Left colon (tissue), 2 donors: ENCODE measurements around the gene CCDC117. TPM values are rescaled to one million over a fixed set of nuclear protein-coding genes. Genes with fewer than 3 reads are reported as not detected.
"Not testable (repeated sequence)": the region's sequence is repeated elsewhere in the genome, so short reads cannot be mapped to it uniquely, and the experiment has no call there.

Experiments
- ATAC-seq: fragments of 200-7000 bp; cut with Tn5 transposase; one replicate; pipeline ENCODE4 v1.9.1; 2020; ENCODE audit warnings: mild to moderate bottlenecking, moderate library complexity
- DNase-seq, 2 donors: peaks; one replicate each; pipeline ENCODE4 v3.0.0-alpha.2; 2020
- intact Hi-C, 2 donors: fragments of 100-400 bp; cut with DNase I in 1 of 2; cut with micrococcal nuclease in 1 of 2; formaldehyde crosslinking; loops; one replicate each; pipeline versions ENCODE4 v1.11.2 to v1.14.0; 2022; cut with DNase I, micrococcal nuclease
- total RNA-seq, 2 donors: library from RNA; stranded (reverse); fragmentation: NEBNext Ultra II Directional; extraction: Animal tissue kit (Norgen Biotek cat#: 25700); gene quantifications; one replicate each; pipeline ENCODE4 v1.2.1, GENCODE V29; 2021
- donor health status: DM: no; HTN: no; CAD: no.
- donor health status: DM: yes; HTN: yes; CAD: no.

CCDC117 gene
- total RNA-seq, 2 donors from 2014 or later, result 15.2 to 17.0 TPM

DNA sequence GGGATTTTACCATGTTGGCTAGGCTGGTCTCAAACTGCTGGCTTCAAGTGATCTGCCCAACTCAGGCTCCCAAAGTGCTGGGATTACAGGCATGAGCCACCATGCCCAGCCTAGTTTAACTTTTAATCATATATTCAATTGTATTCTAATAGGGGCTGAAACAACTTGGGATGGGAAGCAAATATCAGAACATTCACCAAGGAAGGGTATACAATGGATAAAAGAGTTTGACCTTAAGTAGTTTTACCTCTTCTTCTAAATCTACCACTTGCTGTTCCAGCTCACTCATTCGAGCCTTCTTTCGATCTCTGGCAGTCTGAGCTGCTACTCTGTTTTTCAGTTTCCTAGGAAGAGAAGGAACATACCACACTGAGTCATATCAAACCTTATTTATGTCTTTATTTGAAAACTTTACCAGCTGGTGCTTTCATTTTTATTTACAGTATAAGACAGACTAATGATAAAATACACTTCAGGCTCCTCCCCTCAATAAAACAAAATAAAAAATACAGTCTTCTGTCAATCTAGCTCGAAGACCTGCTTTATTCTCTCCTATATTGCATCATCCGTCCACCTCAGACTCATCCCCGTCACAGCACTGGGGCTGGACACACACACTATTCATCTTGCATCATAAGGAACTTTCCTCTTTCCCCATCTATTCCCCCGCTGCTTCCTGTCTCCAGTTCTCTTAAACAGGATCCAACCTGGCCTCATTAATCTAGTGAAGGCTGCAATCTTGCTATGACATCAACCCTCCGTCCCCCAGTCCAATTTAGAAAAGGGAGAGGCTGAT lies 26.5 kb downstream of the CCDC117 start:
- ATAC-seq (peak; percentile 54), DNase-seq (peak; percentile 50 to 76)
- intact Hi-C loops, result no loop called here

DNA sequence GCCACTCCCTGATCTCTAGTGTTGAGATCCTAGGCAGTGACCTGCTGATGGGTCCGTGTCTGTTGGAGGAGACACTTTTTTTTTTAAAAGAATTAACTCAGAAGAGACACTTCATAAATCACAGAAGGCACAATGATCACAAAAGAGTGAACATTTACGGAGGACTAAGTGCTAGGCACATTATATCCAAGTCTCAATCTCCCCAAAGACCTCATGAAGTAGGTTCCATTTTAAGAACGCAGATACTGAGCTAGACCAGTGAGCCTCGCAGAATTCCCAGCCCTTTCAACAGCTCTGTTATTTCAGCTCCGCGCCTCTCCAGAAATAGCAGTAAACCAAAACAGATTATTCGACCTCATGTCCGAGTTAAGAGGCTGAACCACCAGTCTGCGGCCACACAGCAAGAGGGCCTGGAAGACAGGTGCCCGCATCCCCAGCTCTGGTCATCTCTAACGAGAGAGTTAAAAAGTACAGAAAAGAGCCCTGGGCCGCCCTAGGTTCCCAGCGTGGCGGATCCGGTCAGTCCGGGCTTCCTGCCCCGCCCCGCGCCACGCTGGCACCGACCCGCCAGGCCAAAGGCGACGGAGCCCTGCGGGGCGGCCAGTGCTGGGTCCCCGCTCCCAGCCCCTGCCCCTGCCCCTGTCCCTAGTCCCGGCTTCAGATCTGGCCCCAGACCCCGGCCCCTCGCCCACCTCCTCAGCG lies 27.3 kb downstream of the CCDC117 start:
- ATAC-seq (peak; percentile 72), DNase-seq (peak; percentile 59 to 80)
- intact Hi-C loops, result no loop called here

- peak; percentile 94 to 96 for DNase-seq
- intact Hi-C loops, result no loop called here
These were observed 28.0 kb downstream of the CCDC117 start, which contains the start of gene XBP1 for GRCh38 chr22:28800308-28801041. Gene XBP1 (minus strand): TSS chr22:28800569.

GRCh38 chr22:28801845-28802594 lies 29.5 kb downstream of the CCDC117 start:
- intact Hi-C loops, result no loop called here
- peak; percentile 12 for ATAC-seq
- DNase-seq, result peak in 1 of 2 donors; percentile 68

More at GRCh38 chr22:28800308-28801041, 28.0 kb downstream of the CCDC117 start, which contains the start of gene XBP1:
- peak; percentile 85 for ATAC-seq

GRCh38 chr22:28802595-28803123 lies 30.2 kb downstream of the CCDC117 start:
- no peak for ATAC-seq
- no peak for DNase-seq
- intact Hi-C loops, result no loop called here

GRCh38 chr22:28805426-28805825 lies 32.9 kb downstream of the CCDC117 start:
- intact Hi-C loops, result not testable (repeated sequence)

DNA sequence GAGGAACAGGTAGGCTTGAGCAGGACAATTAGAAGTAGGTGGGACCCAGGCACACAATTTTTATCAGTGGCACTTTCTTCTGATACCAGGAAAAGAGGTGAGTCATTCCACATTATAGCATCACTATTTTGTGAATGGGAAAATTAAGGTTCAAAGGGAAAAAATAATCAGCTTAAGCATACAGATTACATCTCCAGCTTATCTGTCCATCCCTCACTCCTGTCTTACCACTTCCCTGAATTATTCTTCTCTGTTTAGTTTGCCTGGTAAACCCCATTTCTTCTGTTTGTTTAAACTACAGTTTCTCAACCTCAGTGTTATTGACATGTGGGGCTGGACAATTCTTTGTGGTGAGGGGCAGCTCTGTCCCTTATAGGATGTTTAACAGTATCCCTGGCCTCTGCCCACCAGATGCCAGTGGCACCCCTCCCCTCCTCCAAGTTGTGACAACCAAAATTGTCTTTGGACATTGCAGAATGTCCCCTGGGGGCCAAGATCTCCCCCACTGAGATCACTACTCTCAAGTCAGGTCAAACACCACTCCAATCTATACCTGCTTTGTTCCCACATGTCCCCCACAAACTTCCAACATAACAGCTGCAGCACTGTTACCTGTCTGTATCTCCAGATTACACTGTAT lies 36.3 kb downstream of the CCDC117 start:
- DNase-seq, result no peak

More at GRCh38 chr22:28805426-28805825, 32.9 kb downstream of the CCDC117 start:
- DNase-seq, ATAC-seq: not testable (repeated sequence)

GRCh38 chr22:28810821-28811491 lies 38.5 kb downstream of the CCDC117 start:
- DNase-seq, result no peak
- intact Hi-C loops, result no loop called here
- ATAC-seq, result no peak

More for the DNA sequence above, 36.3 kb downstream of the CCDC117 start:
- intact Hi-C loops, result no loop called here
- peak; percentile 47 for ATAC-seq

- DNase-seq, result no peak
- intact Hi-C loops, result no loop called here
- no peak for ATAC-seq
These were observed 40.0 kb downstream of the CCDC117 start for GRCh38 chr22:28812516-28812915.

DNA sequence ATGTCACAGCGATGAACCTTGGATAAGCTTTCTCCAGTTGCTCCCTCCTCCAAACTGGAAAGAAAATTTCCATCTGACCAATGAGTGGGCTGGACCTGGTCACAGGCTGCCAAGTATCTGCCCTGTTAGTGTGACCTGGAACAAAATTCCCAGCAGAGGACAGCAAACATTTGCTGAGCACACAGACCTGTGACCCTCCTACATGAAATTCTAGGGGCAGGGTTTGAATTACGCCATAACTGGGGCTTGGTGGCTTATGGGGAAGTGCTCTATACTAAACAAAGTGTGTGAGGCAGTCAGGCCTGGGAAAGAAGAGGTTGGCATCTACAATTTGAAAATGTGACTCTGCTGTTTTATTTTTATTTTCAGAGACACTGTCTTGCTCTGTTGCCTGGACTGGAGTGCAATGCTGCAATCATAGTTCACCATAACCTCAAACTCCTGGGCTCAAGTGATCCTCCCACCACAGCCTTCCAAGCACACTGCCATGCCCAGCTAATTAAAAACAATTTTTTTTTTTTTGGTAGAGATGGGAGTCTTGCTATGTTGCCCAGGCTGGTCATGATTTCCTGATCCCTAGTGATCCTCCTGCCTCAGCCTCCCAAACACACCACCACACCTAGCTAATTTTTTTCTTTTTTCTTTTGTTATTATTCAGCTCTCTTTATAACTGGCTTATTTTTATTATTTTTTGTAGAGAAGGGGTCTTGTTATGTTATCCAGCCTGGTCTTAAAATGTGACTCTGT lies 41.5 kb downstream of the CCDC117 start:
- DNase-seq (peak in 1 of 2 donors; percentile 75), ATAC-seq (peak; percentile 78)
- intact Hi-C loops, result no loop called here

DNA sequence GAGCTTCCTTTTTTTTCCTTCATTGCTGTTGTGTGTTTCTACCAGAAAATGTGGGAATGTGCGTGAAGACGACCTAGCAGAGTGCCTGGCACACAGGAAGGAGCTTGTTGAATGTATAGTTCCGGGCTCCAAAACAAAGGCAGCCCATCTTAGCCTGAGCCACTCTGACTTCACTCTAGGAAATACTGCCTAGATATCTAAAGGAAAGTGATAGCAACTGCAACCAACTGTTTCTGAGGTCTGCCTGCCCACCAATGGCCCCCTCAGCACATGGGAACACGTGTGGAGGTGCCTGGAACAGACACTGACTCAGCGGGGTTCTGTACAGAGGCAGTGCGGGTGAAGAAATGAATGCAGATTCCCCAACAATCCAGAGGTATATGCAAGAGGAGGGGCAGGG lies 42.6 kb downstream of the CCDC117 start:
- DNase-seq (peak in 1 of 2 donors; percentile 25), ATAC-seq (no peak)
- intact Hi-C loops, result no loop called here

DNA sequence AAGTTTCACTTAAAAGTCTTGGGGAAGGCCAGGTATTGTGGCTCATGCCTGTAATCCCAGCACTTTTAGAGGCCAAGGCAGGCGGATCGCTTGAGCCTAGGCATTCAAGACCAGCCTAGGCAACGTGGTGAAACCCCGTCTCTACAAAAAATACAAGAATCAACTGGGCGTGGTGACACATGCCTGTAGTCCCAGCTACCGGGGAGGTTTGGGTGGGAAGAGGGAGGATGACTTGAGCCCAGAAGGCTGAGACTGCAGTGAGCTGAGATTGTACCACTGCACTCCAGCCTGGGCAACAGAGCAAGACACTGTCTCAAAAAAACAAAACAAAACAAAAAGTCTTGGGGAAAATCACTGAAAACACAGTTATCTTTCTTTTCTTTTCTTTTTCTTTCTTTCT lies 43.2 kb downstream of the CCDC117 start:
- DNase-seq (no peak), ATAC-seq (no peak)
- intact Hi-C loops, result no loop called here

DNA sequence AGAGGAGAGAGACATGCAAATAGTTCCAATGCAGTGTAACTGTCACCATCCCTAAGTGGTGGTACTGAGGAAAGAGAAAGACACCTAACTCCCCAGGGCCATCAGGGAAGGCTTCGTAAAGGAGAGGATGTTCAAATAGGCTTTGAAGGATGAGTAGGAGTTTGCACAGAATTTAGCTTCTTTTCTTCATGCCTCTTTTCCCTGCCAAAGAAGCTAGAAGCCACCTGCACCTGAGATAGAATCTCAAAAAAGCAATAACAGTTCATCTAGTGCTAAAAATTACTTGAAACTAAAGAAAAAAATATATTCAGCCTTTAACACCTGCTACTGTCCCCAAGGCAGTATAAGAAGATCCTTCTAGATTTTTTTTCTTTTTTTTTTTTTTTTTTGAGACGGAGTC lies 44.6 kb downstream of the CCDC117 start:
- ATAC-seq, result no peak

DNA sequence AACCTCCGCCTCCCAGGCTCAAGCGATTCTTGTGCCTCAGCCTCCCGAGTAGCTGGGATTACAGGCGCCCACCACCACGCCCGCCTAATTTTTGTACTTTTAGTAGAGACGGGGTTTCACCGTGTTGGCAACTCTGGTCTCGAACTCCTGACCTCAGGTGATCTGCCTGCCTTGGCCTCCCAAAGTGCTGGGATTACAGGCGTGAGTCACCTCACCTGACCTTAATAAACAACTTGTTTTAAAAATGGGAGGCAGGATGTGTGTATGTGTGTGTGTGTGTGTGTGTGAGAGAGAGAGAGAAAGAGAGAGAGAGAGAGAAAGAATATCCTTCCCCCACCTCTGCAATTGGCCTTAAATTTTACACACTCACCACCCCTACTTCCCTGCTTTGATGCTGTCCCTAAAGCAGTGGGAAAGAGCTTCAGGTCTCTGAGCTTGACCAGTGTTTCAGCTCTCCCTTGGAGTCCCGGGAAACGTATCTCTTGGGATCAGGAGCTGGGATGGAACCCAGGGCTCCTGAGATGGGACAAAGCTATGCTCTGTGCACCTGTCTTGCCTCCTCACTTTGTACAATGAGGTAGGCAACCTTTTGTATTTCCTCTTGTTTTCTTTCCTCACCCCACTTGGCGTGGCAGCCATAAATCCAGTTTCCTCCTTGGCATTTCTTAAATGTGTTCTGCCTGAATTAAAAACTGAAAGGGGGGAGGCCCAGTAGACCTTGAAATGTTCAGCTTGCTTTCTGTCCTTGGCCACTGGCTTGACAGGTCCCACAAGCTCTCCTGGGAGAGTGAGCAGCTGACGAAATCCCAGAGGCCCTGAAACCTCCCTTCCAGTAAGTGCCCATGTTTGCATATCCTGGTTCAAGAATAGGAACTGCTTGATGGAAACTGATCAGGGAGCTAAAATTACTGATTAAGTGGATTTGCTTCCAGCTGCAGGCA lies 45.7 kb downstream of the CCDC117 start:
- DNase-seq, result peak; percentile 53 to 79
- intact Hi-C loops, result no loop called here
- ATAC-seq, result peak; percentile 56

More for the DNA sequence above, 44.6 kb downstream of the CCDC117 start:
- intact Hi-C loops, result no loop called here
- no peak for DNase-seq

GRCh38 chr22:28819253-28820096 lies 47.0 kb downstream of the CCDC117 start:
- peak; percentile 73 for ATAC-seq
- DNase-seq, result peak; percentile 67 to 71
- intact Hi-C loops, result no loop called here
